Temporal lobe (tissue), 2 donors: ENCODE results near the gene ATOX1. TPM values are rescaled to one million over a fixed set of nuclear protein-coding genes. Genes with fewer than 3 reads are reported as not detected.

Experiments used
- small RNA-seq: library from RNA; depleted of rRNA; stranded (forward); fragments of <200 nt; gene quantifications from one replicate; pipeline ENCODE3, GENCODE V24; 2014; ENCODE audit warnings: low replicate concordance
- total RNA-seq: library from RNA; depleted of rRNA; stranded (reverse); fragments of >200 nt; gene quantifications from one replicate; pipeline ENCODE4 v1.2.3, GENCODE V29; 2014

ATOX1 gene
- total RNA-seq, 1 donor from 2014 or later = 44.0 TPM

Small RNAs within 50 kb of the gene (small RNA-seq; reads per million reads assigned to genes)
- not detected for gene RN7SKP232

Other genes starting within 250 kb of the ATOX1 start
- gene FAT2, start 167.3 kb downstream of the ATOX1 start, total RNA-seq = 1.7 TPM
- gene SPARC, start 71.7 kb downstream of the ATOX1 start, total RNA-seq = 124 TPM
- gene G3BP1, start 13.3 kb upstream of the ATOX1 start, total RNA-seq = 44.7 TPM
- not detected for gene GLRA1, start 166.2 kb upstream of the ATOX1 start, total RNA-seq